ENCODE results near the gene PRKD3.

PRKD3 gene

DNA sequence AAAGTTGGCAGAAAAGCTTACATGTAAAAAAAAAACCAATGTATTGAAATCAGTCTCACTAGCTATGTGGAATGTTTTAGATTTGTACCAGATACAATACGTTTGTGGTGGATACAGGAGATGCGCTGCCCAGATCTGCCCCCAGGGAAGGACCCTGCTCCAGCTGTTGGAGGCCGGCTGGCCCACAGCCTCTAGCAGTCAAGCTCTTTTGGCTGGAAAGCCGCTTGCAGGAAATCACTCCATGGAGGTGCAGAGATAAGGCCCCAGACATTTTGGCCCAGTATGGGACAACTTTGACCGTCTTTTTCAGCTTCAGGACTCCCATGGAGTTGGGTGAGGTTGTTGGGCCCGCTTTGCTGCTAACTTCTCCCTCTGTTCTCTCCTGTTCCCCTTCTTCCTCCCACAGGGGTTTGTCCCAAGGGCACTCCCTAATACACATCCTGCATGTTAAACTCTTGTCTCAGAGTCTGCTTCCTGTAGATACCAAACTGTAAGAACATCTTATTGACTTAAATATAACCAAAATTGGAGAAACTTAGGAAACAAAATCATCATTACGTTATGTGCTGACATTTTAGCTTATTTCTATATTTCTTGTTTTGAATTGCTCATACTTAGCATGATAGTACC lies 18.1 kb upstream of the PRKD3 start:
- DNase-seq = no peak

DNA sequence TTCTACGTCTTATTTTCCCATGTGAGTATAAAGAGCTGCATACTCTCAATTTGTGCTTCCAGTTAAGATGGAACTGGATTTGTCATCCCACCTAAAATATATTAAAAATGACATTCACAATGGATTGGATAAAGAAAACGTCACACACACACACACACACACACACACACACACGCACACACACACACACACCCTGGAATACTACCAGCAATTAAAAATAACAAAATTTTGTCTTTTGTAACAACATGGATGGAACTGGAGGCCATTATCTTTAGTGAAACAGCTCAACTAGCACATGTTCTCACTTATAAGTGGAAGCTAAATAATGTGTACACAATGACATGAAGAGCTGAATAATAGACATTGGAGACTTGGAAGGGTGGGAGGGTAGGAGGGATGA lies 16.0 kb upstream of the PRKD3 start:
- DNase-seq = no peak

DNA sequence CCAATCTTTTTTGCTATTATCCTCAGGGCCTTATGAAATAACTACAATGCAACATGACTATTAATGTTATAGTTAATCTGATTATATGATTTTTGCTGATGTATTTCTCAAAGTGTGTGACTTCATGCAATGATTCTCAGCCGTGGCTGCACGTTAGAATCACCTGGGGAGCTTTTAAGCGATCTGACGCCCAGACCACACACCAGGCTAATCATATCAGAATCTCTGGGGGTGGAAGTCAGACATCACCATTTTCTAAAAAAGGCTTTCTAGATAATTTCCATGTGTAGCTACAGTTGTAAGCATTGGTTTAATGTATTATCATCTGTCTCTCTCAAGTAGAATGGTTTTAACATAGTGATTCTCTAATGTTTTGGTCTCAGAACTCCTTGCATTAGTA lies 14.3 kb upstream of the PRKD3 start:
- no peak for DNase-seq

DNA sequence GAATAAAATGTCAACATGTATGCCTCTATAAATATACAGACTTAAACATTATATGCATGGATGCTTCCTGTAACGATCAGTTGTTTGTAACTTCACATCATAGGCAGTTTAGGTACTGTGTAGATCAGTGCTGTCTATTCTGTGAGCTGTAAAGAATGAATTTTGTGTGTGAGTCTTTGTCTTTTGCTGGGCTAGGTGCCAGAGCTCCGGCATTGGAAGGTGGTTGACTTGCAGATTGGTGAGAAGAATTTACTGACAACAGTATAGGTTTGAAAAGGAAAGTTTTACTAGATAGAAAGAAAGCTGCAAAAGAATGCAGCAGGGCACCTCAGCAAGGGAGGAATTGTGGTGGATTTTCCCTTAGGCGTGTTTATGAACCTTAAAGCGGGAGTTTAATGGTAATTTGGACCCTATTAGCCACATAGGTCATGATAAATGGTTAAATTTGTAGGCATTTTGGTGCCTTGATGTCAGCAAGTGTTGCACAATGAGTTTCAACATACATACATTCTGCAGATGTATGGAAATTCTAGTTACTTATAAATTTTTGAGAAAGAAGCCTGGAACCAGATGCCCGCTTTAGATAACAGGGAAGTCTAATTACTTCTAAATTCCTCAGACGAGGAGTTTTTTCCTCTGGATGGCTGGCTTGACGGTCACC lies 13.1 kb upstream of the PRKD3 start:
- DNase-seq = no peak

GRCh38 chr2:37335604-37336003 lies 11.0 kb upstream of the PRKD3 start:
- no peak for DNase-seq

- no peak for DNase-seq
Observed at GRCh38 chr2:37333256-37333655, 8.6 kb upstream of the PRKD3 start.

DNA sequence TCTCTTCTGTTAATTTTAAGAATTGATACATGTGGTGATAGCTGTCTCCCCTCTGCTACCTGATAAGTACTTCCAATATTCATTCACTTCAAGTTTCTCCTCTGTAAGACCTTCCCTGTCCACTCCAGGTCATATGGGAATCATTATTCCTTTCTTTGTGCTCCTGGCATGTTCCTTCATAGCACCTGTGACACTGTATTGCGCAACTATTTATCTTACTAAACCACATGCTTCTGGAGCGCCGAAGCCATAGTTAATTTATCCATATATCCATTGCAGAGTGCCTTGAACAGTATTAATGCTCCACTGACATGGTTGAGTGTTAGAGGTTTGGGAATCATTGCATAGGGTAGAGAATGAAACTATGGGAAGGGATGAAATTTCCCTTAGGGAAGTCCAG lies 7.9 kb upstream of the PRKD3 start:
- no peak for DNase-seq

- DNase-seq = no peak
Observed at GRCh38 chr2:37330681-37331080, 6.0 kb upstream of the PRKD3 start.

DNA sequence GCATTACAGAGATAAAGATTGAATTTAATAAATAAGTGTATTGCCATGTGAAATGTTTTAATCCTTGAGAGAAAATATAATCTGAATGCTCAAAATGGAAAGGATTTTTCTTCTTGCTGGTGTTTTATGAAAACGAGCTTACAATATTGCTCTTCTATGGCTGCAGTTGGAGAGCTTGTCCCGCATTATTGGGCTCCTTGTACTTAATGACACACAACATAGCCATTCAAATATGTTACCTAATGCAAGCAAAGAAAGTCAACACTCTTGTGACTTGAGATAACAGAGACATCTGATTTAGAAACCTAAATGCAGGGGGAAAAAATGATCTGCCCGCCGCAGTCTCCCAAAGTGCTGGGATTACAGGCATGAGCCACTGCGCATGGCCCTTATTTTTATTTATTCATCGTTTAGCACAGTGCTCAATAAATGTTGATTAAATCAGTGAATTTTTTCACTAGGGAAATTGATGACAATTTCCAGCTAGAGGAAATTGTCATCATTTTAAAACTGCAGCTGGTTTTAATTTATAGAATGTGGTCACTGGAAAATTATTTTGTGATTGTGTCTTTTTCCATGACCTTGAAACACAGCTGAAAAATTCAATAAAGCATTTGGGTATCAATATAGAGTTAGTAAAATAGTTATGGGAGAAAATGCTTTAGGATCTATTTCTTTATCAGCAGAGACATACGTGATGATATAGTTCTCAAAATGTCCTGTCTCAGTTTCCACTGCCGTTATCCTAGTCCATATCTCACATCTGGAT lies 2.4 kb upstream of the PRKD3 start:
- DNase-seq = no peak

DNA sequence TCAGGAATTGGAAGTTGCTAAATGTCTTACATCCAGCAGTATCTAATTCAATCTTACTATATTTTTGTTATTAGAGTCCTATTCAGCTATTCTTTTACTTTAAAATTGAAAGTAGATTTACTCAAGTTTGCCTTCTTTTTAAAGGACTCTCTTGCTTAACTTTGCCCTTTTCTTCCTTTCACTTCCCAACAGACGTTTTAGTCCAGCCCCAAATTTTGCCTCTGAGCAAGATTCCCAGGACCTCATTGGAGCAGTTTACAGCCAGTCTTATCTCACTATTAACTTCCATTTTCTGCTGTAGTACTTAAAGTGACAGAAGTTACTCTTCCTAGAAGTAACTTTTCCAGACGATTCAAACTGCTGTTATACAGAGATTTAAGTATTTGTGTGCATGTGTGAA lies 1.7 kb upstream of the PRKD3 start:
- no peak for DNase-seq

GRCh38 chr2:37325625-37326071 lies 1.0 kb upstream of the PRKD3 start:
- no peak for DNase-seq

- no peak for DNase-seq
Observed at GRCh38 chr2:37324536-37324785, 172 bp downstream of the PRKD3 start.

GRCh38 chr2:37323781-37324535 lies 675 bp downstream of the PRKD3 start:
- peak; percentile 21 to 42 for DNase-seq

DNA sequence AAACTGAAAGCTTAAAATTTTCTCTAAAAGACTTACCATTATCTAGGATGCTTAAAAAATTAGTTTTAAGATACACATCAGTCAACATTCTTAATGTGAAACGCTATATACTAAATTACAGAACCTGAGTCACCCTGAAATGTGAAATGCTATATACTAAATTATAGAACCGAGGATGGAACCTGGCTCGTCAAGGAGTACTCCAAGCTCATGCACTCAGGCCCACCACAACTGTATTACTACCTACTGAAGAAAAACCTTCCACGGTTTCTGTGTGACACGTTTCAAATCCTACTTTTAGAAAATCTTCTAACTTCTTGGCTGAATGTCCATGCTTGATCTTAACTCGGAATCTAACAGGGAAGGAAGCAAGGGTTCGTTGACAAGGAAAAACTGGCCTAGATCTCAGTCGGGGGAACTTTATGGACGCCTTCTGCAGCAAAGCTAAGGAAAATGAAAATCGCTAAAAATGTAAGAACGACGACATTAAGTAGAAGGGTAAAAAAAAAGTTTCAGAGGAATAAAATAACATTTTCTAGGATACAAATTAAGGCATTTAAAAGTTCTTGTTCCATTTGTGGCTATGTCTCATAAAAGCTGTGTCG lies 1.4 kb downstream of the PRKD3 start:
- no peak for DNase-seq

GRCh38 chr2:37322368-37322767 lies 2.3 kb downstream of the PRKD3 start:
- DNase-seq = no peak

GRCh38 chr2:37321029-37321682 lies 3.5 kb downstream of the PRKD3 start:
- no peak for DNase-seq

GRCh38 chr2:37319754-37320609 lies 4.7 kb downstream of the PRKD3 start:
- no peak for DNase-seq

- no peak for DNase-seq
Observed at GRCh38 chr2:37318401-37318800, 6.2 kb downstream of the PRKD3 start.

DNA sequence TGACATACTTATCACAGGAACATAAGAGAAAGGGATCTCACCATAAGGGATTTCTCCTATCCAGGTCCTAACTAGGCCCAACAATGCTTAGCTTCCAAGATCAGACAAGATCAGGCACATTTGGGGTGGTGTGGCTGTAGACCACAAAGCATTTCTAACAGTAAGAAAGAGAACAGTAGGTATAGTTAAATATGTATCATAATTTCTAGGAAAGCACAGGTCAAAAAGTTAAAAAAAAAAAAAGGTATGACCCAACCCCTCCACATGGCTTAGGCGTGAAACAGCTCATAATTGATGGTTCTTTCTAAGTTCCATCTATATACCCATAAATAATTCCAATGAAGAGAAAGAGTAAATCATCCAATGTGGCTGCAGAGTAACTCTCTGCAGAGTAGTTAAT lies 6.9 kb downstream of the PRKD3 start:
- no peak for DNase-seq

DNA sequence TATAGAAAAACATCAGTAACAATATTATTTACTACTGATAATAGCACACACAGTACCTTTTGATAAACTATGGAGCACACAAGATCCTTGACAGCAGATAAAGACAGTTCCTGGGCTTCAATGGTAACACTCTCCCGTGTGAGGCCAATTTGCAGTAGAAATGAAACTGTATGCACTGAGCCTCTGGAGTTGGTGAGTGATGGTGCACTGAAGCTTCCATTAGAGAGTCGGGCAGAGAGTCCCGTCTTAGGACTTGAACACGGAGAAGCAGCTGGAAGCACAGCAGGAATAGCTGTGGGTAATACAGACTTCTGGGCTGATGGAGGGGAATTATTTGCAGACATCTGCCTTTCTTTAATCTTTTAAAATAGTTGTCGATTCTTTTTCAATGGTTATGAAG lies 8.5 kb downstream of the PRKD3 start:
- no peak for DNase-seq

DNA sequence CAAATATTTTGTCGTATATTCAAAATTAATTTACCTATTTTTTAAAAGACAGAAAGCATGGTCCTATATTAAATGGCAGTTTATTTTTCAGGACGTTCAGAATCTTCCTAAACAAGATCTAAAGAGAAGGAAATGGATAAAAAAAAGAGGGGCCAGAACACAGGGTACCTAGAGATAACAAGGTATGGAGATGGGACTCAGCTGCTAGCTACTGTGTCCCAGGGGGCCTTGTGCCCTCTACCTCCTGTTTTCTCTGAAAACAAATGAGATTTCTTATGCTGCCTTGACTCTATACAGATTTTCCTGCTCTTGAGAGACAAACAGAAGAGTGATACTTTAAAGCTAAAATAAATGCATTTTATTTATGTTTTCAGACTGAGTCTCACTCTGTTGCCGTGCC lies 9.3 kb downstream of the PRKD3 start:
- no peak for DNase-seq

- no peak for DNase-seq
Observed at GRCh38 chr2:37307500-37307899, 17.1 kb downstream of the PRKD3 start.
